Breast epithelium (tissue), 3 donors: ENCODE results near the gene EBI3.

Experiments
- CTCF ChIP-seq, 3 donors: fragments of 450-650 bp; IDR thresholded peaks; one replicate each; pipeline ENCODE4 v1.5.1; 2016 to 2017; ENCODE audit warnings: antibody characterized with exemption in 3 of 3, mild to moderate bottlenecking in 3 of 3, moderate library complexity in 3 of 3
- POLR2AphosphoS5 ChIP-seq, 3 donors: sonication (generic); formaldehyde crosslinking; IDR thresholded peaks; one replicate each; pipeline ENCODE4 v1.6.1; 2017; ENCODE audit warnings: antibody characterized with exemption in 3 of 3

- TF ChIP-seq POLR2AphosphoS5 (IDR thresholded peaks at IDR 0.05) (no peak), CTCF (IDR thresholded peaks at IDR 0.05) (no peak)
These were observed 37.1 kb downstream of the EBI3 start for GRCh38 chr19:4266253-4267000.
